ENCODE data around the gene RPL23.

Gene RPL23

GRCh38 chr17:38893113-38893512 lies 39.6 kb upstream of the RPL23 start:
- H3K9me3 ChIP-seq (ENCODE audit: control insufficient read depth in 2 of 2, low read length in 2 of 2) = no peaks in the 10 kb centered on the region
- H3K36me3 ChIP-seq (ENCODE audit: control insufficient read depth in 2 of 2, insufficient read depth in 2 of 2, low read length in 2 of 2) = peaks cover 29 to 35% of the 10 kb centered on the region in 2 donors
- peaks cover 45% of the 10 kb centered on the region for H3K4me1 ChIP-seq (ENCODE audit: control insufficient read depth, insufficient read depth, low read length)
- H3K27me3 ChIP-seq (ENCODE audit: control insufficient read depth in 1 of 2, insufficient read depth in 2 of 2, low read length in 2 of 2) = no peaks in the 10 kb centered on the region
- H3K4me3 ChIP-seq (ENCODE audit: low read length in 2 of 2) = peak overlapping the region in 1 of 2 donors; percentile 8
- H3K9ac ChIP-seq (ENCODE audit: low read length in 2 of 2) = no peak overlapping the region
- no peak overlapping the region for H3K27ac ChIP-seq (ENCODE audit: low read length)

GRCh38 chr17:38892620-38893019 lies 39.1 kb upstream of the RPL23 start:
- Histone ChIP-seq H3K9me3 (ENCODE audit: control insufficient read depth in 2 of 2, low read length in 2 of 2) (no peaks in the 10 kb centered on the region), H3K27me3 (ENCODE audit: control insufficient read depth in 1 of 2, insufficient read depth in 2 of 2, low read length in 2 of 2) (no peaks in the 10 kb centered on the region), H3K27ac (ENCODE audit: low read length) (no peak overlapping the region), H3K9ac (ENCODE audit: low read length in 2 of 2) (no peak overlapping the region), H3K4me3 (ENCODE audit: low read length in 2 of 2) (no peak overlapping the region), H3K4me1 (ENCODE audit: control insufficient read depth, insufficient read depth, low read length) (peaks cover 45% of the 10 kb centered on the region), H3K36me3 (ENCODE audit: control insufficient read depth in 2 of 2, insufficient read depth in 2 of 2, low read length in 2 of 2) (peaks cover 31 to 36% of the 10 kb centered on the region in 2 donors)

GRCh38 chr17:38892083-38892482 lies 38.6 kb upstream of the RPL23 start:
- Histone ChIP-seq H3K27ac (ENCODE audit: low read length) (no peak overlapping the region), H3K4me3 (ENCODE audit: low read length in 2 of 2) (no peak overlapping the region), H3K4me1 (ENCODE audit: control insufficient read depth, insufficient read depth, low read length) (peaks cover 41% of the 10 kb centered on the region), H3K9me3 (ENCODE audit: control insufficient read depth in 2 of 2, low read length in 2 of 2) (no peaks in the 10 kb centered on the region), H3K36me3 (ENCODE audit: control insufficient read depth in 2 of 2, insufficient read depth in 2 of 2, low read length in 2 of 2) (peaks cover 33 to 36% of the 10 kb centered on the region in 2 donors), H3K27me3 (ENCODE audit: control insufficient read depth in 1 of 2, insufficient read depth in 2 of 2, low read length in 2 of 2) (no peaks in the 10 kb centered on the region), H3K9ac (ENCODE audit: low read length in 2 of 2) (no peak overlapping the region)

DNA sequence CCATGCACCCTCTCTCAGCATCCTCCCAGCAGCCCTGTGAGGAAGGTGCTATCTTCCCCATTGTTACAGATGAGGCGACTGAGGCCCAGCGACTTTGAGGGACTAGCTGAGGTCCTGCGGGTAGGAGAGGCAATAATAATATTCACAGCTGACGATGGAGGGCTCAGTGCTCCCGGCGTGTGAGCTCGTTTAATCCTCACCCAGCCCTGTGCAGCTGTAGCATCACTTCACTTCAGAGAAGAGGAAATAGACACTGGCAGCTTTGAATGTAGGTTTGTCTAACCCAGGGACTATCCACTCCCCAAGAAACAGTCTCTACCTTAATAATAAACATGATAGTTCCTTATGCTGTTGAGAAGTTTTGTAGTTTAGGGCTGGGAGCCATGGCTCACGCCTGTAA lies 37.9 kb upstream of the RPL23 start:
- Histone ChIP-seq H3K9me3 (ENCODE audit: control insufficient read depth in 2 of 2, low read length in 2 of 2) (no peaks in the 10 kb centered on the region), H3K27me3 (ENCODE audit: control insufficient read depth in 1 of 2, insufficient read depth in 2 of 2, low read length in 2 of 2) (no peaks in the 10 kb centered on the region), H3K36me3 (ENCODE audit: control insufficient read depth in 2 of 2, insufficient read depth in 2 of 2, low read length in 2 of 2) (peaks cover 33 to 36% of the 10 kb centered on the region in 2 donors), H3K4me1 (ENCODE audit: control insufficient read depth, insufficient read depth, low read length) (peaks cover 38% of the 10 kb centered on the region), H3K27ac (ENCODE audit: low read length) (no peak overlapping the region), H3K9ac (ENCODE audit: low read length in 2 of 2) (no peak overlapping the region), H3K4me3 (ENCODE audit: low read length in 2 of 2) (no peak overlapping the region)

- H3K27me3 ChIP-seq (ENCODE audit: control insufficient read depth in 1 of 2, insufficient read depth in 2 of 2, low read length in 2 of 2) = no peaks in the 10 kb centered on the region
These were observed 36.9 kb upstream of the RPL23 start for GRCh38 chr17:38890410-38890746.

GRCh38 chr17:38889745-38890409 lies 36.4 kb upstream of the RPL23 start:
- H3K36me3 ChIP-seq (ENCODE audit: control insufficient read depth in 2 of 2, insufficient read depth in 2 of 2, low read length in 2 of 2) = peaks cover 33 to 35% of the 10 kb centered on the region in 2 donors
- no peaks in the 10 kb centered on the region for H3K27me3 ChIP-seq (ENCODE audit: control insufficient read depth in 1 of 2, insufficient read depth in 2 of 2, low read length in 2 of 2)
- H3K27ac ChIP-seq (ENCODE audit: low read length) = no peak overlapping the region
- no peaks in the 10 kb centered on the region for H3K9me3 ChIP-seq (ENCODE audit: control insufficient read depth in 2 of 2, low read length in 2 of 2)
- no peak overlapping the region for H3K4me3 ChIP-seq (ENCODE audit: low read length in 2 of 2)
- peaks cover 45% of the 10 kb centered on the region for H3K4me1 ChIP-seq (ENCODE audit: control insufficient read depth, insufficient read depth, low read length)
- no peak overlapping the region for H3K9ac ChIP-seq (ENCODE audit: low read length in 2 of 2)

More at GRCh38 chr17:38890410-38890746, 36.9 kb upstream of the RPL23 start:
- Histone ChIP-seq H3K4me1 (ENCODE audit: control insufficient read depth, insufficient read depth, low read length) (peaks cover 40% of the 10 kb centered on the region), H3K4me3 (ENCODE audit: low read length in 2 of 2) (no peak overlapping the region), H3K9me3 (ENCODE audit: control insufficient read depth in 2 of 2, low read length in 2 of 2) (no peaks in the 10 kb centered on the region), H3K27ac (ENCODE audit: low read length) (no peak overlapping the region), H3K36me3 (ENCODE audit: control insufficient read depth in 2 of 2, insufficient read depth in 2 of 2, low read length in 2 of 2) (peaks cover 33 to 35% of the 10 kb centered on the region in 2 donors), H3K9ac (ENCODE audit: low read length in 2 of 2) (no peak overlapping the region)

- Histone ChIP-seq H3K36me3 (ENCODE audit: control insufficient read depth in 2 of 2, insufficient read depth in 2 of 2, low read length in 2 of 2) (peaks cover 33% of the 10 kb centered on the region in 2 donors), H3K27ac (ENCODE audit: low read length) (no peak overlapping the region), H3K4me3 (ENCODE audit: low read length in 2 of 2) (no peak overlapping the region), H3K9ac (ENCODE audit: low read length in 2 of 2) (no peak overlapping the region), H3K4me1 (ENCODE audit: control insufficient read depth, insufficient read depth, low read length) (peaks cover 45% of the 10 kb centered on the region), H3K27me3 (ENCODE audit: control insufficient read depth in 1 of 2, insufficient read depth in 2 of 2, low read length in 2 of 2) (no peaks in the 10 kb centered on the region), H3K9me3 (ENCODE audit: control insufficient read depth in 2 of 2, low read length in 2 of 2) (no peaks in the 10 kb centered on the region)
These were observed 35.3 kb upstream of the RPL23 start for GRCh38 chr17:38888842-38889241.

DNA sequence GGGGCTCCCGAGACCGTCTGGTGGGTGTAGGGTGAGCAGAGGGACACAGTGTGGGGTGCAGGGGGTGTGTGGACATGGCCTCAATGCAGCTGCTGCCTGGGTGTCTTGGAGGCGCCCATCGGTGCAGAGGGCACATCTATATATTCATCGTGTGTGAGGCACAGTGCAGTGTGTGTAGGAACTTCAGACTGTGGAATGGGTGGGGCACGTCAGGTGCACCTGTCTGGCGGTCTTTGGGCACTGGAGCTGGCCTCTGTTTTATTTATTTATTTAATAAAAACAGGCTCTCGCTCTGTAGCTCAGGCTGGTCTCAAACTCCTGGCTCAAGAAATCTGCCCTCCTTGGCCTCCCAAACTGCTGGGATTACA lies 33.1 kb upstream of the RPL23 start:
- H3K27me3 ChIP-seq (ENCODE audit: control insufficient read depth in 1 of 2, insufficient read depth in 2 of 2, low read length in 2 of 2) = no peaks in the 10 kb centered on the region
- H3K4me3 ChIP-seq (ENCODE audit: low read length in 2 of 2) = peak overlapping the region in 1 of 2 donors; percentile 15
- peaks cover 52% of the 10 kb centered on the region for H3K4me1 ChIP-seq (ENCODE audit: control insufficient read depth, insufficient read depth, low read length)
- no peak overlapping the region for H3K27ac ChIP-seq (ENCODE audit: low read length)
- H3K9me3 ChIP-seq (ENCODE audit: control insufficient read depth in 2 of 2, low read length in 2 of 2) = no peaks in the 10 kb centered on the region
- H3K36me3 ChIP-seq (ENCODE audit: control insufficient read depth in 2 of 2, insufficient read depth in 2 of 2, low read length in 2 of 2) = peaks cover 19 to 25% of the 10 kb centered on the region in 2 donors
- no peak overlapping the region for H3K9ac ChIP-seq (ENCODE audit: low read length in 2 of 2)

DNA sequence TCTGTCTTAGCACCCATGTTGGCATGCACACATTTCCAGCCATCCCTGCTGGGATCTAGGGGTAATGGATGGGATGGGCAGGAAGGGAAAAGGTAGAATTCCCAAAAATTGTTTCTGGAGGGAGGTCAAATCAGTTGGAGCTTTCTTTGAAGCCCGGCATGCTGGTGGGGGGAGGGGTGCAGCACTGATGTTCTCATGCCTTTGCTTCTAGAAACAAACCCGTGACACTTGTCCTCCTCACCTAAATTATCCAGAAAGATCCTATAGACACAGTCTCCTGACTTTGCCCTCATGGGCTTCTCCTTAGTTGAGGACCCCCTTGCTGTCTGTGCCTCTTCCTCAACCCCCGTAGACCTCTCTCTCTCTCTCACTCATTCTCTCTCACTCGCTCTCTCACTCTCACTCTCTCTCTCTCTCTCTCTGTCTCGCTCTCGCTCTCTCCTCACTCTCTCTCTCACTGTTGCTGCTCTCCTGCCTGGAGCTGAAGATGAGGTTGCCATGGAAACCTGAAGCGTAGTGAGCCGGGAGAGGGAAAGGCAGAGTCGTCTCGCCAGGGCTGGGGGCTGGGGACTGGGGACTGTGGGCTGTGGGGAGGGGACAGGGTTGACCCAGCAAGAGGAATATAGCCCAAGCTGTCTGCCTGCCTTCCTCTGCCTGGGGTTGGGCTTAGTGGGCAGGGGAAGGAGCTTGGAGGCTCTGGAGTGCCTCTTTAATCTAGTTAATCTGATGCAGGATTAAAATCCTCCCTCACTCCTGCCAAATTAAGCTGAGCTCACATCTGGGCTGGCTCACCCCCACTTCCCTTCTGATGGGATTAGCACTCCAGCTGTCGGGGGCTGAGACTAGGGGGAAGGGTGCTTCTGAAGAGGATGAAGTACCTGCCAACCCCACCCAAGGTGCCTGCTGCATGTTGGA lies 32.5 kb upstream of the RPL23 start:
- peaks cover 58% of the 10 kb centered on the region for H3K4me1 ChIP-seq (ENCODE audit: control insufficient read depth, insufficient read depth, low read length)
- peak overlapping the region in 1 of 2 donors; percentile 22 for H3K4me3 ChIP-seq (ENCODE audit: low read length in 2 of 2)
- H3K27ac ChIP-seq (ENCODE audit: low read length) = no peak overlapping the region
- peaks cover 14 to 20% of the 10 kb centered on the region in 2 donors for H3K36me3 ChIP-seq (ENCODE audit: control insufficient read depth in 2 of 2, insufficient read depth in 2 of 2, low read length in 2 of 2)
- H3K27me3 ChIP-seq (ENCODE audit: control insufficient read depth in 1 of 2, insufficient read depth in 2 of 2, low read length in 2 of 2) = no peaks in the 10 kb centered on the region
- H3K9me3 ChIP-seq (ENCODE audit: control insufficient read depth in 2 of 2, low read length in 2 of 2) = no peaks in the 10 kb centered on the region
- no peak overlapping the region for H3K9ac ChIP-seq (ENCODE audit: low read length in 2 of 2)

DNA sequence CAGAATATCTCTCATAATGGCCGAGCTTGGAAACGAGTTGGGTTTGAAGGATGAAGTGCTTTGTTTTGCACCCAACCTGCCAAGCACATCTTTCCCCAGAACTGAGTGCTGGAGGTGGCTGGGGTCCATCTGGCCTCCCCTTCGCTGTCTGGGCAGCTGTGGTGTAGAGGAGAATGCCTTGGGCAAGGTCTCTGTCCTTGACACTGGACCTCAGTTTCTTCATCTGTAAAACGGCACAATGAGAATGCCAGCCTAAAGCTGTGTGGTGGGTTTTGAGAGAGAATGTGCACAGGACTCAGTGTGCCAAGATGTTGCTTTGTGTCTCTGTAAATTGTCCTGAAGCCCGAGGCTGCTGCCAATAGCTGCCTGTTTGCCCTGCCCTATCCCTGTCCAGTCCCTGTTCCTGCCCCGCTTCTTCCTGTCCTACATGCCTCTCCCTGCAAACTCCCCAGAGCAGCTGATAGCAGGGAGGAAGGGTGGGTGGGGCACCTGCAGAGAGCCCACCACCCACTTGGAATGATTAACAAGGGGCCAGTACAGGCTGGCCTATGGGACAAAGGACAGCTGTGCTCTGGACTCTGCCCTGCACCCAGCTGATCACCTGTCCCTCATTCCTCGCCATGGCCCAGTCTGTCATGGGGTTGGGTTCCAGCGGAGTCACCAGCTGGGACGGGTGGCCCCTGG lies 31.7 kb upstream of the RPL23 start:
- Histone ChIP-seq H3K9me3 (ENCODE audit: control insufficient read depth in 2 of 2, low read length in 2 of 2) (no peaks in the 10 kb centered on the region), H3K27me3 (ENCODE audit: control insufficient read depth in 1 of 2, insufficient read depth in 2 of 2, low read length in 2 of 2) (no peaks in the 10 kb centered on the region), H3K36me3 (ENCODE audit: control insufficient read depth in 2 of 2, insufficient read depth in 2 of 2, low read length in 2 of 2) (peaks cover 7 to 18% of the 10 kb centered on the region in 2 donors), H3K4me3 (ENCODE audit: low read length in 2 of 2) (peak overlapping the region in 1 of 2 donors; percentile 22), H3K27ac (ENCODE audit: low read length) (no peak overlapping the region), H3K9ac (ENCODE audit: low read length in 2 of 2) (no peak overlapping the region), H3K4me1 (ENCODE audit: control insufficient read depth, insufficient read depth, low read length) (peaks cover 66% of the 10 kb centered on the region)
